GM12873 (cell line): ENCODE data around the gene ORC4.

ENCODE experiments used
- CTCF ChIP-seq: IDR thresholded peaks from 2 replicates; pipeline ENCODE4 v1.5.1; 2012; ENCODE audit warnings: low read depth, mild to moderate bottlenecking, moderate library complexity, low read length, control low read depth; ENCODE audit not compliant: insufficient read depth; ENCODE audit errors: missing control alignments

The ORC4 gene

GRCh38 chr2:148028781-148029180, 8.2 kb upstream of the ORC4 start:
- no peak for TF ChIP-seq CTCF

DNA sequence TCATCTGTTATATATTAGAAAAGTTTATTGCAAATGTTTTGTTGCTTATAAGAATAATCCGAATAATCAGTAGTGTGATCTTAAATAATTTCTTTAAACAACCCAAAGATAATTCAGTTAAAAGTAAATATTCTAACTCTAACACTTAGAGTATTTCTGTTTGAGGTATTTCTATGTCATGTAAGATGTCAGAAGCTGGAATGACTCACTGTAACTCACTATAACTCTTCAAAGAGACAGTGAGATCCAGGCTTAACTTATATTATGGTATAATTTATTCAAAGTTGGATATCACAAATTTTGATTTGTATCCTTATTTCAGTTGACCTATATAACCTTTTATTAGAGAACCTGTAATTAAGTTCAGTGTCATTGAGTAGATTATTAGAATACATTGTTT, 7.3 kb upstream of the ORC4 start:
- TF ChIP-seq CTCF, result no peak

GRCh38 chr2:148026573-148026972, 6.0 kb upstream of the ORC4 start:
- TF ChIP-seq CTCF, result no peak

DNA sequence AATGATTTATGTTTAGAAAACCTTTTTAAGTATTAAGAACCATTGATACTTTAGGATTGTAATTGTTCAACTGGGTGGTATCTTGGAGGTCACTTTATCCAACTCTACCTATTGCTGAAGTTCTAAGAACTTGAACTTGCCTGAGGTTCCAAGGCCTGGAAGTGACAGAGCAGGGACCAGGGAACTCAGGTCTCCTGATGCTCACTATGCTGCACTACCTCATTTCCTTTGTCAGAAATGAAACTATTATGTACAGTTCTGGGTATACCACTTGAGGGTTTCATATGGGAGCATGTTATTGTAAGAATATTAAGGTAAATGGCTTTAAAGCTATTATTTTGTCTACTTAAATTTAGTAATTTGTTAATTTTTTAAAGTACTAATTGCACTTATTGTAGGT, 3.3 kb upstream of the ORC4 start:
- TF ChIP-seq CTCF, result no peak

- no peak for TF ChIP-seq CTCF
These were observed 2.3 kb upstream of the ORC4 start for GRCh38 chr2:148022882-148023281.

- TF ChIP-seq CTCF, result no peak
These were observed 1.8 kb upstream of the ORC4 start for GRCh38 chr2:148022351-148022750.

DNA sequence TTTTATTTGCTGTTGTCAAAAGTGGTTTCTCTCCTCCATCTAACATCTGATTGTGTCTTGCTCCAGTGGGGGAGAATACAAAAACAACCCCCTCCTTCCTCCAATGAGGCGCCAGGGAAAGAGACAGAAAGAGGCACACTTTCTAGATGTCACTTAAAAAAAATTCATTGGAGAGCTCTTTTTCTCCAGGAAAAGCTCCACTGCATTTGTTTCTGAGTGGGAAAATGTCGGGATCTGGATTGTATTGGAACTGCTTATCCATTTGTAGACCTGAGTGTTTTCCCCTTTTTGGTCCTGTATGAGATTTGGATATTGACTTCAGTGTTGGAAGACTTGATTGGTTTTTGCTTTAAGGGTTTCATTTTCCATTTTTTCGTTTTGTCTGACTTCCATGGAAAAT, 1.3 kb upstream of the ORC4 start:
- no peak for TF ChIP-seq CTCF
